A673 (cell line): ENCODE measurements around the gene GJB6. TPM values are rescaled to one million over a fixed set of nuclear protein-coding genes. Genes with fewer than 3 reads are reported as not detected.

Experiments used
- BruUV-seq: library from RNA; stranded (reverse); fragments of 400-500 nt; replicated peaks from 2 replicates; lab custom pipeline; 2021; lab: Mats Ljungman, UMichigan
- CTCF ChIA-PET: fragments of 300-600 bp; sonication (Branson Sonifier 250); formaldehyde crosslinking; loops from one replicate; lab custom pipeline; 2022; ENCODE audit warnings: antibody characterized with exemption; lab: Charles Lee
- POLR2A ChIA-PET: fragments of 300-600 bp; sonication (Branson Sonifier 250); formaldehyde crosslinking; loops from one replicate; lab custom pipeline; 2022; ENCODE audit warnings: antibody characterized with exemption; ENCODE audit not compliant: low non-redundant PET; lab: Charles Lee
- DNase-seq: peaks from one replicate; pipeline ENCODE4 v3.0.0-alpha.2; 2015; ENCODE audit warnings: low spot score
- H3K27ac ChIP-seq: fragments of 200-600 bp; sonication (generic); 2 replicates; pipeline ENCODE4 v1.5.1; 2016; ENCODE audit warnings: mixed run types, low read depth, mild to moderate bottlenecking, mixed read lengths, antibody characterized with exemption, low read length; ENCODE audit not compliant: poor library complexity, severe bottlenecking
- H3K27me3 ChIP-seq: fragments of 200-600 bp; sonication (generic); replicated peaks from 2 replicates; pipeline ENCODE4 v1.6.1; 2017; ENCODE audit warnings: mixed run types, low read depth, mild to moderate bottlenecking, mixed read lengths, antibody characterized with exemption, low read length; ENCODE audit not compliant: insufficient read depth, poor library complexity
- H3K36me3 ChIP-seq: fragments of 200-600 bp; sonication (generic); 2 replicates; pipeline ENCODE4 v1.6.1; 2016; ENCODE audit warnings: mixed run types, mild to moderate bottlenecking, mixed read lengths, antibody characterized with exemption, low read length; ENCODE audit not compliant: insufficient read depth, poor library complexity, severe bottlenecking
- H3K4me1 ChIP-seq: fragments of 200-600 bp; sonication (generic); 2 replicates; pipeline ENCODE4 v1.6.1; 2017; ENCODE audit warnings: mixed run types, mild to moderate bottlenecking, mixed read lengths, antibody characterized with exemption, low read length; ENCODE audit not compliant: insufficient read depth, poor library complexity, severe bottlenecking
- H3K4me3 ChIP-seq: fragments of 200-600 bp; sonication (generic); 2 replicates; pipeline ENCODE4 v1.5.1; 2016; ENCODE audit warnings: low read depth, mixed run types, mild to moderate bottlenecking, mixed read lengths, low read length; ENCODE audit not compliant: poor library complexity, severe bottlenecking
- H3K9me3 ChIP-seq: fragments of 200-600 bp; sonication (generic); 2 replicates; pipeline ENCODE4 v1.6.1; 2016; ENCODE audit warnings: mixed run types, low read depth, mild to moderate bottlenecking, mixed read lengths, antibody characterized with exemption, low read length; ENCODE audit not compliant: poor library complexity, severe bottlenecking
- CTCF ChIP-seq: fragments of 300-800, 200-600 bp; sonication (generic); conservative IDR thresholded peaks from 2 replicates; pipeline ENCODE4 v1.5.1; 2017; ENCODE audit warnings: low read depth, mild to moderate bottlenecking, antibody characterized with exemption, low read length, moderate library complexity, mixed read lengths
- EZH2 ChIP-seq: fragments of 200-600 bp; sonication (generic); IDR thresholded peaks from 2 replicates; pipeline ENCODE4 v1.6.1; 2017; ENCODE audit warnings: borderline replicate concordance, low read depth, mild to moderate bottlenecking, mixed read lengths, antibody characterized with exemption, low read length; ENCODE audit not compliant: poor library complexity, severe bottlenecking
- intact Hi-C: fragments of 100-400 bp; cut with micrococcal nuclease; formaldehyde crosslinking; loops from one replicate; pipeline ENCODE4 v1.10.0; 2022; ENCODE audit not compliant: unreplicated experiment
- total RNA-seq: library from RNA; stranded (reverse); gene quantifications from 2 replicates; pipeline ENCODE4 v1.2.3, GENCODE V29; 2021

The GJB6 gene
- total RNA-seq, 1 experiment from 2014 or later: not detected

GRCh38 chr13:20270163-20270865, 38.2 kb upstream of the GJB6 start:
- ChIA-PET POLR2A (no interaction called here), CTCF (no interaction called here)
- no peaks in the 10 kb centered on the region for H3K36me3 ChIP-seq
- no TSS peak for BruUV-seq
- peaks cover 4% of the 10 kb centered on the region for H3K27me3 ChIP-seq
- intact Hi-C loops: no loop called here
- H3K4me3 ChIP-seq: no peak overlapping the region
- no peaks in the 10 kb centered on the region for H3K4me1 ChIP-seq
- no peak for DNase-seq
- H3K9me3 ChIP-seq: no peaks in the 10 kb centered on the region
- TF ChIP-seq EZH2 (no peak), CTCF (no peak)
- H3K27ac ChIP-seq: no peak overlapping the region

- BruUV-seq: no TSS peak
- Histone ChIP-seq H3K4me3 (no peak overlapping the region), H3K27me3 (no peaks in the 10 kb centered on the region), H3K36me3 (no peaks in the 10 kb centered on the region), H3K27ac (no peak overlapping the region), H3K9me3 (no peaks in the 10 kb centered on the region), H3K4me1 (no peaks in the 10 kb centered on the region)
- intact Hi-C loops: no loop called here
- ChIA-PET POLR2A (no interaction called here), CTCF (no interaction called here)
- TF ChIP-seq EZH2 (no peak), CTCF (no peak)
- no peak for DNase-seq
Measured at GRCh38 chr13:20264271-20265018, 32.3 kb upstream of the GJB6 start.

GRCh38 chr13:20263393-20264044, 31.4 kb upstream of the GJB6 start:
- intact Hi-C loops: no loop called here
- no TSS peak for BruUV-seq
- Histone ChIP-seq H3K4me1 (no peaks in the 10 kb centered on the region), H3K36me3 (no peaks in the 10 kb centered on the region), H3K4me3 (no peak overlapping the region), H3K27me3 (no peaks in the 10 kb centered on the region), H3K9me3 (no peaks in the 10 kb centered on the region), H3K27ac (no peak overlapping the region)
- ChIA-PET POLR2A (no interaction called here), CTCF (no interaction called here)
- no peak for DNase-seq
- TF ChIP-seq CTCF (no peak), EZH2 (no peak)
